Thyroid gland (tissue), 4 donors: ENCODE measurements around the gene BEND3. TPM values are rescaled to one million over a fixed set of nuclear protein-coding genes. Genes with fewer than 3 reads are reported as not detected.
"Not testable (repeated sequence)": the region's sequence is repeated elsewhere in the genome, so short reads cannot be mapped to it uniquely, and the experiment has no call there.

Experiments used
- DNase-seq, 2 donors: peaks; one replicate each; pipeline ENCODE4 v3.0.0-alpha.2; 2019
- H3K27ac ChIP-seq, 3 donors: fragments of 200-600 bp; sonication (generic); 1 replicate in 2 of 3; 2 replicates in 1 of 3; pipeline ENCODE4 v1.5.1; 2016 to 2019; ENCODE audit warnings: mild to moderate bottlenecking in 1 of 3, moderate library complexity in 1 of 3
- H3K27me3 ChIP-seq: fragments of 200-600 bp; sonication (generic); one replicate; pipeline ENCODE4 v1.5.1; 2019
- H3K36me3 ChIP-seq, 2 donors: fragments of 200-600 bp; sonication (generic); one replicate each; pipeline ENCODE4 v1.5.1; 2016 to 2019
- H3K4me1 ChIP-seq, 2 donors: fragments of 200-600 bp; sonication (generic); one replicate each; pipeline ENCODE4 v1.5.1; 2017 to 2019
- H3K4me3 ChIP-seq, 3 donors: fragments of 200-600 bp; sonication (generic); replicated peaks in 1 of 3; 1 replicate in 2 of 3; 2 replicates in 1 of 3; pipeline ENCODE4 v1.5.1; 2016; ENCODE audit warnings: mild to moderate bottlenecking in 1 of 3
- H3K9me3 ChIP-seq: fragments of 200-600 bp; sonication (generic); one replicate; pipeline ENCODE4 v1.5.1; 2017
- POLR2A ChIP-seq, 2 donors: fragments of 450-650 bp; IDR thresholded peaks; one replicate each; pipeline ENCODE4 v1.6.1; 2017; ENCODE audit warnings: antibody characterized with exemption in 2 of 2, mild to moderate bottlenecking in 2 of 2, moderate library complexity in 1 of 2
- WGBS, 2 donors: methylation state at CpG; one replicate each; pipeline ENCODE4 v1.1.5; 2017; 5-methylcytosine and 5-hydroxymethylcytosine counted together
- intact Hi-C: fragments of 100-400 bp; cut with DNase I; formaldehyde crosslinking; loops from one replicate; pipeline ENCODE4 v1.15.1; 2023
- total RNA-seq, 4 donors: library from RNA; depleted of rRNA; stranded (reverse); fragments of >200 nt; gene quantifications; one replicate each; pipeline ENCODE4 v1.2.3, GENCODE V29; 2016
- TF ChIP-seq, protein P1 (sequence below), 6 experiments: fragments of 200-600 bp in 3 of 6; fragments of 450-650 bp in 3 of 6; sonication (generic) in 3 of 6; IDR thresholded peaks; one replicate each; pipeline ENCODE4 v1.5.1; 2016 to 2019; ENCODE audit warnings: antibody characterized with exemption in 6 of 6, mild to moderate bottlenecking in 2 of 6, inconsistent platforms in 1 of 6, moderate library complexity in 1 of 6

Gene BEND3
- 1 to 10 TPM; 2.5 to 5.9 (median 2.7) TPM for total RNA-seq

DNA sequence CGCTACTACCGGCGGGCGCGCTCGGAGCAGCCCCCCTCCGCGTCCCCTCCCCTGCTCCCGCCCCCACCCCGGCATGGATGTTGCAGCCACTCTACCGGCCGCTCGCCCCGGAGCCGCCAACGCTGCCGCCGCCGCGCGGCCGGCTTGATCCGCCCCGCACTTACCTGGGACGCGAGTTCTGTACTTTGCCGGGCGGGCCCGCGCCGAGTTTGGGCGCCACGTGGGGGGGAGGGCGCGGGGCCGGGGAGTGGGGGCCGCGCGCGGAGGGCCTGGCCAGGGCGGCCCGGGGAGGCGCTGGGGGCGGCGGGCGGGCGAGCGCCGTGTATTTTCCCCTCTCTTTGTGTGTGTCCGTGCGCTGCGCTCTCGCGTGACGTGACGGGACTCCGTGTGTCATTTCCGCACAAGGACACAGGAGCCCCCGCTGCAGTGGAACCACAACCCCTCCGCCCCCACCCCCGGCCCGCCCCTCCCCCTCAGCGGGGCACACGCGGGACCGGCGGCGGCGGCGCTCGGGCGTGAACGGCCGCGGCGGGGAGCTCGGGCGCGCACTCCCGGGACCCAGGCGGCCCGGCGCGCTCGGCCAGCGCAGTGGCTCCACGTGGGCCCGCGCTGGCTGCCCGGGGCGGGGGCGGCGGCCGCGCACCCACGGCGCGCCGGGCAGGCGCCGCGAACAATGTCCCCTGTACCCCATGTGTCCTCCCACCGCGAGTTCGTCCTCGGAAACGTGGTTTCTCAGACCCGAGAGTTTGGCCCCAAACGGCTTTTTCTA, at the start of gene BEND3:
Gene BEND3 (minus strand): TSS at position 590 of the 769 bp plus-strand sequence. CDS start 16,230 bp downstream, outside the sequence.
- TF ChIP-seq POLR2A (IDR thresholded peaks at IDR 0.05): no peak
- TF ChIP-seq, protein P1, sequence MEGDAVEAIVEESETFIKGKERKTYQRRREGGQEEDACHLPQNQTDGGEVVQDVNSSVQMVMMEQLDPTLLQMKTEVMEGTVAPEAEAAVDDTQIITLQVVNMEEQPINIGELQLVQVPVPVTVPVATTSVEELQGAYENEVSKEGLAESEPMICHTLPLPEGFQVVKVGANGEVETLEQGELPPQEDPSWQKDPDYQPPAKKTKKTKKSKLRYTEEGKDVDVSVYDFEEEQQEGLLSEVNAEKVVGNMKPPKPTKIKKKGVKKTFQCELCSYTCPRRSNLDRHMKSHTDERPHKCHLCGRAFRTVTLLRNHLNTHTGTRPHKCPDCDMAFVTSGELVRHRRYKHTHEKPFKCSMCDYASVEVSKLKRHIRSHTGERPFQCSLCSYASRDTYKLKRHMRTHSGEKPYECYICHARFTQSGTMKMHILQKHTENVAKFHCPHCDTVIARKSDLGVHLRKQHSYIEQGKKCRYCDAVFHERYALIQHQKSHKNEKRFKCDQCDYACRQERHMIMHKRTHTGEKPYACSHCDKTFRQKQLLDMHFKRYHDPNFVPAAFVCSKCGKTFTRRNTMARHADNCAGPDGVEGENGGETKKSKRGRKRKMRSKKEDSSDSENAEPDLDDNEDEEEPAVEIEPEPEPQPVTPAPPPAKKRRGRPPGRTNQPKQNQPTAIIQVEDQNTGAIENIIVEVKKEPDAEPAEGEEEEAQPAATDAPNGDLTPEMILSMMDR (IDR thresholded peaks at IDR 0.05): no peak
- WGBS, 2 donors: 0% methylated on average over 17 to 31 of the region's 109 CpGs
- H3K27ac ChIP-seq: peak within 1 kb of the TSS in 2 of 3 donors; percentile 38 to 78
- DNase-seq: peak; percentile 42 to 44
- peaks cover 6% of the 10 kb centered on the region in 2 donors for H3K4me1 ChIP-seq
- intact Hi-C loops: loop anchor here (5.0 kb wide), 1 partner anchor 88 kb away; the partner anchor contains the start of gene MTRES1
- H3K27me3 ChIP-seq: no peaks in the 10 kb centered on the region
- no peaks in the 10 kb centered on the region for H3K36me3 ChIP-seq
- H3K9me3 ChIP-seq: no peaks in the 10 kb centered on the region
- peak within 1 kb of the TSS; percentile 9 to 53 (median 53) for H3K4me3 ChIP-seq

DNA sequence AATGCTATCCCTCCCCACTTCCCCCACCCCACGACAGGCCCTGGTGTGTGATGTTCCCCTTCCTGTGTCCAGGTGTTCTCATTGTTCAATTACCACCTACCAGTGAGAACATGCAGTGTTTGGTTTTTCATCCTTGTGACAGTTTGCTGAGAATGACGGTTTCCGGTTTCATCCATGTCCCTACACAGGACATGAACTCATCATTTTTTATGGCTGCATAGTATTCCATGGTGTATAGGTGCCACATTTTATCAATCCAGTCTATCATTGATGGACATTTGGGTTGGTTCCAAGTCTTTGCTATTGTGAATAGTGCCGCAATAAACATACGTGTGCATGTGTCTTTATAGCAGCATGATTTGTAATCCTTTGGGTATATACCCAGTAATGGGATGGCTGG, 49.0 kb upstream of the BEND3 start:
- H3K27ac ChIP-seq, H3K36me3 ChIP-seq, H3K27me3 ChIP-seq, DNase-seq, H3K9me3 ChIP-seq, intact Hi-C loops, H3K4me3 ChIP-seq, H3K4me1 ChIP-seq: not testable (repeated sequence)
- WGBS, 2 donors: 95 to 96% methylated on average over 3 to 5 of the region's 5 CpGs

DNA sequence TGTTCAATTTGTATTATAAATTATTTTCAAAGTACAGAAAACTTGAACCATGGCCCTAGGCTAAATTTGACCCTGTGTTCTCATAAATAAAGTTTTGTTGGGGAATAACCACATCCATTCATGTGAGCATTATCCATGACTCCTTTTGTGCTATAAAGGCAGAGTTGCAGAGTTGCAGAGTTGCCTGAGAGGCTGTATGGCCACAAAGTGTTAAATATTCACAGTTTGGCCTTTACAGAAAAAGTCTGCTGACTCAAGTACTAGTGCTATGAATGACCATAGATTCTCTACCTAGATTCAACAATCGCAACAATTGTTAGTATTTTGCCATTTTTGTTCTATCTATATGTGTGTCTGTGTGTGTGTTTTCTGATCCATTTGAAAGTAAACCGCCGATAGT, 46.2 kb upstream of the BEND3 start:
- intact Hi-C loops: no loop called here
- TF ChIP-seq, protein P1 (IDR thresholded peaks at IDR 0.05): no peak
- no peak for TF ChIP-seq POLR2A (IDR thresholded peaks at IDR 0.05)
- no peak overlapping the region for H3K4me3 ChIP-seq
- no peaks in the 10 kb centered on the region for H3K36me3 ChIP-seq
- no peaks in the 10 kb centered on the region for H3K9me3 ChIP-seq
- 88 to 92% methylated on average over 3 of the region's 3 CpGs for WGBS, 2 donors
- H3K4me1 ChIP-seq: no peaks in the 10 kb centered on the region
- no peaks in the 10 kb centered on the region for H3K27me3 ChIP-seq
- no peak for DNase-seq
- no peak overlapping the region for H3K27ac ChIP-seq

DNA sequence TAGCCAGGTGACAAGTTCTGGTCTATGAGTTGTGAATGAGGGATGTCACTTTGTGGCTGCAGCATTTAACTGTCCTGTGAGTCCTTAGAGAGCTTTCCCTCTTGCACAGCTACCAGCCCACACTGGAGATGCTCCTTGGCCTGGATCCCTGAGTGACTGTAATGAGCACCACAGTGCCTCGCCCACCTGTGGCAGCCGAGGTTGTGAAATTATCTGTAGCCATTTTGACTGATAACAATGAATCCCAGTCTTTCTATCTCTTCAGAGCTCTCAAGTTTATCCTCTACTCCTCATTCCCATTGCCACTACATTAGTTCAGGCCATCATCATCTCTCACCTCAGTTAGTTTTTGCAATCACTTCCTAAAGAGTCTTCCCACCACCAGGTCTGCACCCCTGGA, 41.3 kb upstream of the BEND3 start:
- Histone ChIP-seq H3K27ac (no peak overlapping the region), H3K27me3 (no peaks in the 10 kb centered on the region), H3K9me3 (no peaks in the 10 kb centered on the region), H3K36me3 (no peaks in the 10 kb centered on the region), H3K4me3 (no peak overlapping the region), H3K4me1 (peaks cover 3% of the 10 kb centered on the region in 2 donors)
- intact Hi-C loops: no loop called here
- DNase-seq: no peak
- TF ChIP-seq, protein P1 (IDR thresholded peaks at IDR 0.05): no peak
- no peak for TF ChIP-seq POLR2A (IDR thresholded peaks at IDR 0.05)
- 90 to 93% methylated on average over 2 of the region's 2 CpGs for WGBS, 2 donors

DNA sequence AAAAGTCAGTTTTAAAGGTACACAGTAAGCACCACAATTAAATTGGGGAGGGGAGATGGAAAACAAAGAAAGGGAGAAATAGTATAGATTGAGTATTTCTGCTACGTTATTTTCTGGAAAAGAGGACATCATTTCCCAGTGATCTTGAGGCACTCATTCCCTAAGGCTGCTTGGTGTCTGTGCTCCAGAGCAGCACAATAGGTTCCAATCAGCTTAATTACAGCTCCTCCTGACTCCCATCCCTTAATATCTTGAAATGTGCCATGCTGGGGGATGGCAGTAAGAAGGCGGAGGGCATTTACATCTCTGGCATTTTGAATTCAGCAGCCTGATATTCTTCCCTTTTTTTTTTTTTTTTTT, 39.5 kb upstream of the BEND3 start:
- no peak for DNase-seq
- Histone ChIP-seq H3K4me1 (peaks cover 3% of the 10 kb centered on the region in 2 donors), H3K4me3 (no peak overlapping the region), H3K27ac (peak overlapping the region in 1 of 3 donors; percentile 10), H3K9me3 (no peaks in the 10 kb centered on the region), H3K27me3 (no peaks in the 10 kb centered on the region), H3K36me3 (no peaks in the 10 kb centered on the region)
- intact Hi-C loops: no loop called here
- WGBS, 2 donors: 68 to 73% methylated on average over 2 of the region's 2 CpGs
- TF ChIP-seq, protein P1 (IDR thresholded peaks at IDR 0.05): no peak
- no peak for TF ChIP-seq POLR2A (IDR thresholded peaks at IDR 0.05)
